Left lung (tissue), 14 donors: ENCODE measurements around the gene MEOX2. TPM values are rescaled to one million over a fixed set of nuclear protein-coding genes. Genes with fewer than 3 reads are reported as not detected.

ENCODE experiments used
- ATAC-seq: fragments of 200-7000 bp; cut with Tn5 transposase; one replicate; pipeline ENCODE4 v1.9.1; 2020; ENCODE audit warnings: moderate library complexity
- DNase-seq, 4 donors: peaks; one replicate each; pipeline ENCODE4 v3.0.0-alpha.2; 2013 to 2020
- H3K27ac ChIP-seq, 2 donors: fragments of 200-600 bp; sonication (generic) in 1 of 2; one replicate each; pipeline versions ENCODE4 v1.5.0 to v1.8.0; 2020 to 2021
- H3K27me3 ChIP-seq, 2 donors: fragments of 200-600 bp; sonication (generic) in 1 of 2; one replicate each; pipeline versions ENCODE4 v1.5.0 to v1.8.0; 2020 to 2021
- H3K36me3 ChIP-seq, 2 donors: fragments of 200-600 bp; sonication (generic) in 1 of 2; one replicate each; pipeline versions ENCODE4 v1.5.0 to v1.8.0; 2020 to 2021
- H3K4me1 ChIP-seq, 2 donors: fragments of 200-600 bp; one replicate each; pipeline ENCODE4 v1.8.0; 2021
- H3K4me3 ChIP-seq, 2 donors: fragments of 200-600 bp; sonication (generic) in 1 of 2; one replicate each; pipeline versions ENCODE4 v1.5.0 to v1.8.0; 2020 to 2021; ENCODE audit warnings: mild to moderate bottlenecking in 1 of 2
- H3K9me3 ChIP-seq, 2 donors: fragments of 200-600 bp; sonication (generic) in 1 of 2; one replicate each; pipeline versions ENCODE4 v1.5.0 to v1.8.0; 2020 to 2021
- intact Hi-C, 2 donors: fragments of 100-400 bp; cut with DNase I; formaldehyde crosslinking; loops; one replicate each; pipeline versions ENCODE4 v1.11.2 to v1.14.2; 2022
- long read RNA-seq, 12 donors: library from polyadenylated mRNA in 2 of 12; unstranded in 2 of 12; transcript quantifications; one replicate each; pipeline ENCODE4 v2.0.0 and lab custom pipeline, GENCODE V29; 2019 to 2026
- polyA plus RNA-seq, 6 donors: library from polyadenylated mRNA; unstranded; fragments of 120-200 nt; gene quantifications; one replicate each; pipeline ENCODE4 v1.2.1, GENCODE V29; 2013; ENCODE audit not compliant: insufficient read length in 6 of 6
- total RNA-seq, 2 donors: library from RNA; stranded (reverse); fragmentation: NEBNext Ultra II Directional; extraction: Animal tissue kit (Norgen Biotek cat#: 25700); gene quantifications; one replicate each; pipeline ENCODE4 v1.2.1, GENCODE V29; 2021
- TF ChIP-seq, protein P1 (sequence below), 2 donors: fragments of 200-600 bp; sonication (generic) in 1 of 2; IDR thresholded peaks; one replicate each; pipeline versions ENCODE4 v1.5.0 to v1.8.0; 2021; ENCODE audit warnings: antibody characterized with exemption in 2 of 2
- donor health status: DM: no; HTN: yes; CAD: no.
- donor health status: DM: no; HTN: no; CAD: no.

MEOX2 gene
- 10 to 100 TPM; 25.2 to 38.7 TPM for total RNA-seq
- 100 to 1,000 TPM; 151 to 224 (median 196) TPM for polyA plus RNA-seq
- long read RNA-seq, donor 1, transcript MEOX2-201 (3 exons, 2,500 nt) = major isoform, 59 of 126 reads
- long read RNA-seq, donor 1, partial matches to known transcripts = 67 of 126 reads
- long read RNA-seq, donor 1, other reads (novel, unspliced or antisense) = 0 of 126 reads
- long read RNA-seq, donor 2, transcript MEOX2-201 (3 exons, 2,500 nt) = major isoform, 62 of 100 reads
- long read RNA-seq, donor 2, partial matches to known transcripts = 38 of 100 reads
- long read RNA-seq, donor 2, other reads (novel, unspliced or antisense) = 0 of 100 reads
- long read RNA-seq, donor 3, transcript MEOX2-201 (3 exons, 2,500 nt) = major isoform, 41 of 61 reads
- long read RNA-seq, donor 3, partial matches to known transcripts = 20 of 61 reads
- long read RNA-seq, donor 3, other reads (novel, unspliced or antisense) = 0 of 61 reads
- long read RNA-seq, donor 4, transcript MEOX2-201 (3 exons, 2,500 nt) = major isoform, 17 of 17 reads
- long read RNA-seq, donor 4, partial matches to known transcripts = 0 of 17 reads
- long read RNA-seq, donor 4, other reads (novel, unspliced or antisense) = 0 of 17 reads
- long read RNA-seq, donor 5, transcript MEOX2-201 (3 exons, 2,500 nt) = major isoform, 50 of 72 reads
- long read RNA-seq, donor 5, partial matches to known transcripts = 22 of 72 reads
- long read RNA-seq, donor 5, other reads (novel, unspliced or antisense) = 0 of 72 reads
- long read RNA-seq, donor 6, transcript MEOX2-201 (3 exons, 2,500 nt) = major isoform, 78 of 113 reads
- long read RNA-seq, donor 6, partial matches to known transcripts = 35 of 113 reads
- long read RNA-seq, donor 6, other reads (novel, unspliced or antisense) = 0 of 113 reads
- long read RNA-seq, donor 7, transcript MEOX2-201 (3 exons, 2,500 nt) = major isoform, 41 of 58 reads
- long read RNA-seq, donor 7, partial matches to known transcripts = 17 of 58 reads
- long read RNA-seq, donor 7, other reads (novel, unspliced or antisense) = 0 of 58 reads
- long read RNA-seq, donor 8, transcript MEOX2-201 (3 exons, 2,500 nt) = major isoform, 38 of 77 reads
- long read RNA-seq, donor 8, partial matches to known transcripts = 39 of 77 reads
- long read RNA-seq, donor 8, other reads (novel, unspliced or antisense) = 0 of 77 reads
- long read RNA-seq, donor 9 = 0 reads
- long read RNA-seq, donor 10, transcript MEOX2-201 (3 exons, 2,500 nt) = major isoform, 5 of 7 reads
- long read RNA-seq, donor 10, partial matches to known transcripts = 2 of 7 reads
- long read RNA-seq, donor 10, other reads (novel, unspliced or antisense) = 0 of 7 reads
- long read RNA-seq, donor 11 = 0 reads
- long read RNA-seq, donor 12, transcript MEOX2-201 (3 exons, 2,500 nt) = major isoform, 37 of 57 reads
- long read RNA-seq, donor 12, partial matches to known transcripts = 20 of 57 reads
- long read RNA-seq, donor 12, other reads (novel, unspliced or antisense) = 0 of 57 reads

- DNase-seq (peak; percentile 77 to 97 (median 88)), ATAC-seq (peak; percentile 87)
- H3K27ac ChIP-seq = peak within 1 kb of the TSS; percentile 73 to 82
- TF ChIP-seq, protein P1, sequence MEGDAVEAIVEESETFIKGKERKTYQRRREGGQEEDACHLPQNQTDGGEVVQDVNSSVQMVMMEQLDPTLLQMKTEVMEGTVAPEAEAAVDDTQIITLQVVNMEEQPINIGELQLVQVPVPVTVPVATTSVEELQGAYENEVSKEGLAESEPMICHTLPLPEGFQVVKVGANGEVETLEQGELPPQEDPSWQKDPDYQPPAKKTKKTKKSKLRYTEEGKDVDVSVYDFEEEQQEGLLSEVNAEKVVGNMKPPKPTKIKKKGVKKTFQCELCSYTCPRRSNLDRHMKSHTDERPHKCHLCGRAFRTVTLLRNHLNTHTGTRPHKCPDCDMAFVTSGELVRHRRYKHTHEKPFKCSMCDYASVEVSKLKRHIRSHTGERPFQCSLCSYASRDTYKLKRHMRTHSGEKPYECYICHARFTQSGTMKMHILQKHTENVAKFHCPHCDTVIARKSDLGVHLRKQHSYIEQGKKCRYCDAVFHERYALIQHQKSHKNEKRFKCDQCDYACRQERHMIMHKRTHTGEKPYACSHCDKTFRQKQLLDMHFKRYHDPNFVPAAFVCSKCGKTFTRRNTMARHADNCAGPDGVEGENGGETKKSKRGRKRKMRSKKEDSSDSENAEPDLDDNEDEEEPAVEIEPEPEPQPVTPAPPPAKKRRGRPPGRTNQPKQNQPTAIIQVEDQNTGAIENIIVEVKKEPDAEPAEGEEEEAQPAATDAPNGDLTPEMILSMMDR (IDR thresholded peaks at IDR 0.05) = no peak
- no peaks in the 10 kb centered on the region for H3K4me1 ChIP-seq
- no peaks in the 10 kb centered on the region for H3K9me3 ChIP-seq
- no peaks in the 10 kb centered on the region for H3K36me3 ChIP-seq
- peaks cover 44 to 82% of the 10 kb centered on the region in 2 donors for H3K27me3 ChIP-seq
- intact Hi-C loops = no loop called here
- peak within 1 kb of the TSS; percentile 31 to 36 for H3K4me3 ChIP-seq
These were observed at the start of gene MEOX2 for GRCh38 chr7:15686295-15686956. TSS of gene MEOX2 (minus strand) at chr7:15686683. CDS start at chr7:15686402, 281 bp downstream.

GRCh38 chr7:15729746-15730145 is 43.3 kb upstream of the MEOX2 start:
- H3K4me1 ChIP-seq = no peaks in the 10 kb centered on the region
- ATAC-seq = no peak
- no peaks in the 10 kb centered on the region for H3K36me3 ChIP-seq
- TF ChIP-seq, protein P1 (IDR thresholded peaks at IDR 0.05) = no peak
- H3K4me3 ChIP-seq = no peak overlapping the region
- H3K27ac ChIP-seq = no peak overlapping the region
- no peaks in the 10 kb centered on the region for H3K27me3 ChIP-seq
- DNase-seq = no peak
- intact Hi-C loops = no loop called here
- H3K9me3 ChIP-seq = no peaks in the 10 kb centered on the region

DNA sequence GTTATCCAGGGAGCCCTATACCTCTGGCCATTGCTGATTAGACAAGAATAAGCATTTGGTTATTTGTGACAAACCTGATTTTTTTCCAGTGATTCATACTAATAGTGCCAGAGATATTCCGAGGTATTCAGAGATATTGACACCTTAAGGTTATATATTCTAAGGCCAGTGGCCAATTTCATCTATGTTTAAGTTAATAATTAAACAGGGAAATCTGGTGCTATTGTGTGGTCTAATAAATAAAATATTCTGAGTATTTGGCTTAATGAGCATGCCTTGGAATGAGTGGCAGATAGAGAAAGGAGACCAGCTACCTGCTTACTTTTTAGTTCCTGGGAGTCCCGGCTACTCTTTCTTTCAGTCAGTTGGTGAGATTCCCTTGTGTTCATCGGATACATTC is 38.6 kb upstream of the MEOX2 start:
- no peaks in the 10 kb centered on the region for H3K36me3 ChIP-seq
- TF ChIP-seq, protein P1 (IDR thresholded peaks at IDR 0.05) = no peak
- no peak overlapping the region for H3K4me3 ChIP-seq
- no peak overlapping the region for H3K27ac ChIP-seq
- intact Hi-C loops = no loop called here
- DNase-seq (no peak), ATAC-seq (no peak)
- no peaks in the 10 kb centered on the region for H3K27me3 ChIP-seq
- H3K9me3 ChIP-seq = no peaks in the 10 kb centered on the region
- H3K4me1 ChIP-seq = no peaks in the 10 kb centered on the region

DNA sequence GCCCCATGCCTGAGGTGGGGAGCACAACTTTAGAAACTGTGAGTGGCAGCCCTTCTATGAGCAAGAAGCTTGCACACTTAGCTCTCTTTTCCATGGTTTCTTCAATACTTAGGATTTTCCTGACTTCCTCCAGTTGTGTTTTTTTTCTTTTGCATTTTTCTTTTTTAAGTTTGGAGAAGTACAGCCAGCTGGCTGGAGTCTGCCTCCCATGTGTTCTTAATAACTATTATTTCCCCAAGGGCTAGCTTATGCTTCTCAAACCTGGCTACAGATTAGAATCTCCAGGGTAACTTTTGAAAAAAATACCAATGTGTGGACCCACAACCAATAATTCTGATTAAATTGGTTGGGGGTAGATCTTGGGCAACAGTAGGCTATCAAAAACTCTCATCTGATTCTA is 37.4 kb upstream of the MEOX2 start:
- intact Hi-C loops = no loop called here
- Histone ChIP-seq H3K27me3 (no peaks in the 10 kb centered on the region), H3K36me3 (no peaks in the 10 kb centered on the region), H3K9me3 (no peaks in the 10 kb centered on the region), H3K27ac (no peak overlapping the region), H3K4me1 (no peaks in the 10 kb centered on the region), H3K4me3 (no peak overlapping the region)
- TF ChIP-seq, protein P1 (IDR thresholded peaks at IDR 0.05) = no peak
- DNase-seq (no peak), ATAC-seq (no peak)
